RWPE1 (cell line): ENCODE measurements around the gene ADAM12.

Experiments
- CTCF ChIA-PET: fragments of 350-600 bp; sonication (Branson Sonifier 250); formaldehyde crosslinking; extraction: SDS; loops from one replicate; lab custom pipeline; 2021; lab: Yijun Ruan, JAX
- POLR2A ChIA-PET: fragments of 400-600 bp; formaldehyde crosslinking; extraction: SDS; loops from one replicate; lab custom pipeline; 2020; ENCODE audit warnings: antibody characterized with exemption; ENCODE audit not compliant: low non-redundant PET; lab: Yijun Ruan, JAX
- DNase-seq: peaks from one replicate; pipeline ENCODE4 v3.0.0; 2012; ENCODE audit warnings: low spot score
- H3K27ac ChIP-seq: fragments of 450-650 bp; 2 replicates; pipeline ENCODE4 v1.5.1; 2017
- TF ChIP-seq, protein P1 (sequence below): fragments of 450-650 bp; conservative IDR thresholded peaks from 2 replicates; pipeline ENCODE4 v1.5.1; 2017; ENCODE audit warnings: low read depth, mild to moderate bottlenecking

Gene ADAM12

DNA sequence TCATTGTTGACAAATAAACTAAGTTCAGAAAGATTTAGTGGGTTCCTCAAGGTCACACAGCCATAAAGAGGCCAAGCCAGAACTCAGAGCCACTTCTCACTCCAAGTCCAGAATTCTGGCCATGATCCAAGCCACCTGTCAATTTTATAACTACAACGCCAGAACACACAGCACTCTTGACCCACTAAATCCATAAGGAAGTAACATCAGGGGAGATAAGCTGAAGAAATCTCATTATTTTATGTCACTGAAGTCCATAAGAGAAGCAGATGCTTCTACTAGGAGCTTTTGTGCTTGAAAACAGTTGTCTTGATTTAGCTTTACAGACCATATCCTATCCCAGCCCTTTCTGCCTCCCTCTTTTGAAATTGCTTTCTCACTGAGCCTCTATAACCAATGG lies 15.9 kb downstream of the ADAM12 start:
- DNase-seq, result no peak
- H3K27ac ChIP-seq, result no peak overlapping the region
- TF ChIP-seq, protein P1, sequence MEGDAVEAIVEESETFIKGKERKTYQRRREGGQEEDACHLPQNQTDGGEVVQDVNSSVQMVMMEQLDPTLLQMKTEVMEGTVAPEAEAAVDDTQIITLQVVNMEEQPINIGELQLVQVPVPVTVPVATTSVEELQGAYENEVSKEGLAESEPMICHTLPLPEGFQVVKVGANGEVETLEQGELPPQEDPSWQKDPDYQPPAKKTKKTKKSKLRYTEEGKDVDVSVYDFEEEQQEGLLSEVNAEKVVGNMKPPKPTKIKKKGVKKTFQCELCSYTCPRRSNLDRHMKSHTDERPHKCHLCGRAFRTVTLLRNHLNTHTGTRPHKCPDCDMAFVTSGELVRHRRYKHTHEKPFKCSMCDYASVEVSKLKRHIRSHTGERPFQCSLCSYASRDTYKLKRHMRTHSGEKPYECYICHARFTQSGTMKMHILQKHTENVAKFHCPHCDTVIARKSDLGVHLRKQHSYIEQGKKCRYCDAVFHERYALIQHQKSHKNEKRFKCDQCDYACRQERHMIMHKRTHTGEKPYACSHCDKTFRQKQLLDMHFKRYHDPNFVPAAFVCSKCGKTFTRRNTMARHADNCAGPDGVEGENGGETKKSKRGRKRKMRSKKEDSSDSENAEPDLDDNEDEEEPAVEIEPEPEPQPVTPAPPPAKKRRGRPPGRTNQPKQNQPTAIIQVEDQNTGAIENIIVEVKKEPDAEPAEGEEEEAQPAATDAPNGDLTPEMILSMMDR, result no peak
- ChIA-PET CTCF (interaction anchor here (0.5 to 0.9 kb wide), 2 partner anchors 14 to 767 kb away, joined by 4 to 5 read pairs; no protein-coding TSS in a partner anchor), POLR2A (no interaction called here)

DNA sequence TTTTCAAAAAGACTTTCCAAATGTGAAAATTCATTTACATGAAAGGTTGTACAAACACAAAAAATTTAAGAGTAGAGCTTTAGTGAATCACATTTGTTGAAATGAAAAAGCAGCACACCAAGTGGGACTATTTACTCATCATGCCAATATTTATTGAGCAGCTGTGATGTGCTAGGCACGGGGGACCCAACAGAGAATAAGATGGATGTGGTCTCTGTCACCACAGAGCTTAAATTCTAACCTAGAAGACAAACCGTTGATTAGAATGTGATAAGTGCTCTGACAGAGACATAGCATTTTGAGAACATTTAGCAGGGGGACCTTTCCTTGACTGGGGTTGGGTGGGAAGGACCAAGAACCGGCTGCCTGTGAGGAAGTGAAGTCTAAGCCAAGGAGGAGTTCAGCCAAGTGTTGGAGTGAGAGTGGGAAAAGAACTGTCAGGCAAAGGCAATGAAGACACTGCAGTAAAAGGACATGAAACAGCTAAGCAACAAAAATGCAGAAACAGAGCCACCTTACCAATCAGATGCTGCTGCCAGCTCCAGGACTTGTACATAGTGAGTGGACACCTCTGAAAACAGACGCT lies 19.1 kb downstream of the ADAM12 start:
- POLR2A ChIA-PET, result no interaction called here
- CTCF ChIA-PET, result interaction anchor here (0.6 kb wide), 1 partner anchor 1384 kb away, joined by 3 read pairs; no protein-coding TSS in a partner anchor
- DNase-seq, result no peak
- TF ChIP-seq, protein P1, result no peak
- no peak overlapping the region for H3K27ac ChIP-seq

DNA sequence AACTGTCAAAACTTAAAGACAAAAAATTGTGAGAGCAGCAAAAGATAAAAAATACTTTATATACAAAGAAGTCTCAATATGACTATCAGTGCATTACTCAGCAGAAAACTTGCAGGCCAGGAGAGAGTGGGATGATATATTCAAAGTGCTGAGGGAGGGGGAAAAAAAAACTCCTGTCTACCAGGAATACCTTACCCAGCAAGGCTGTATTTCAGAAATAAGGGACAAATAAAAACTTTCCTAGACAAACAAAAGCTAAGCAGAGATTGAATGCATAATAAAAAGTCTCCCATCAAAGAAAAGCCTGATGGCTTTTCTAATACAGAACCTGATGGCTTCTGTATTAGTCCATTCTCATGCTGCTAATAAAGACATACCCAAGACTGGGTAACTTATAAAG lies 31.1 kb downstream of the ADAM12 start:
- no peak overlapping the region for H3K27ac ChIP-seq
- TF ChIP-seq, protein P1, result no peak
- no peak for DNase-seq
- ChIA-PET CTCF (no interaction called here), POLR2A (no interaction called here)

DNA sequence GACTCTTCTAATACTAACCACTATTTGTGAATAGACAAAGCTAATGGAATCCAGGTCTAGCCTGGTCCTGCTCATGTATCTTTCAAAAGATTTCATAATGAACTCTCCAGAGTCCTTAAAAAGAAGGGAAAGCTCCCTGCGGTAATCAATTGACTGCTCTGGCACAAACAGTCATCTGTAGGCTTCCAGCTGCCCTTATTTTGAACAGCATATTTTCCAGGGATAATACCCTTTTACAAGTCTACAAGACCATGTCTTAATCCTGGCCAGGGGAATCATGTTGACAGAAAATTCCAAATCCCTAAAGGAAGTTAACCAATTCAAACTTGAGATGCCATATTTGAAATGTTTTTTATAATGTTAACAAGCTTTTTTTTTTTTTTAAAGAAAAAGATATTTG lies 34.6 kb downstream of the ADAM12 start:
- no peak overlapping the region for H3K27ac ChIP-seq
- ChIA-PET POLR2A (no interaction called here), CTCF (no interaction called here)
- TF ChIP-seq, protein P1, result no peak
- no peak for DNase-seq

DNA sequence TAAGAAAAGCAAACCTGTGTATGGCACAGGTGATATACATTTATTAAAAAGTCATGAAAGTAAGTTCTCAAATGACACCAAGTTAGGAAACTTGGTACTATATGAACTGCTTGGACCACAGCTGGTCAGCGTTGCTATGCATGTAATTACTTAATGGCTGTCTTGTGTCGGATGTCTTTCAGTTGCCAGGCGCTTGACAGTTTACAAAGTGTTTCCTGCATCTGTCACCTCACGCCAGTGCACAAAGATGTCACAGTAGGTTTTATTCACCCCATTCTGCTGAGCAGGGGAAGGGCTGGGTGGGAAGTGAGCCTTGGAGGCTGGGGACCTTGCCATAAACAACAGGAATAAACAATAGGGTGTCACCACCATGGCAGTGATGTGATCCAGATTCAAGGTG lies 35.8 kb downstream of the ADAM12 start:
- TF ChIP-seq, protein P1, result no peak
- ChIA-PET CTCF (no interaction called here), POLR2A (no interaction called here)
- no peak for DNase-seq
- H3K27ac ChIP-seq, result no peak overlapping the region

DNA sequence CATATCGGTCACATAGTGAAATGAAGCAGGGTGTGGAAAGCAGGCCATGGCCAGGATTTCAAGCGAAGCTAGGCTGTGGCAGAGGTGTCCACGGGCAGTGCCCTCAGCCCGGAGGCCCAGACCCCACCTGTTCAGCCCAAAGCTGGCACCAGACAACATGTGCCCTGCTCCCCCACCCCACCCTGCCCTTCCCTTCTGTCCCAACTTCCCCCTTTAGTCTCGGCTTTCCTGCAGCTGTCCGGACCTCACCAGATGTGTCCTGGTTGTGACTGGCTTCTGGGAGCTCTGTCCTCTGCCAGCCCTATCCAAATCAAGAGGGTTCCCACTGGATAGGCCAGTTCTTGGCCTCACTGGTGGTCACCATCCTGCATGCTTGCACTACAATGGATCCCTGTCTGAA lies 37.3 kb downstream of the ADAM12 start:
- POLR2A ChIA-PET, result no interaction called here
- no peak overlapping the region for H3K27ac ChIP-seq
- DNase-seq, result no peak
- TF ChIP-seq, protein P1, result no peak
- CTCF ChIA-PET, result interaction anchor here (1.2 kb wide), 1 partner anchor 417 kb away, joined by 3 read pairs; no protein-coding TSS in a partner anchor
